Bronchial epithelial cell (primary cell): ENCODE data around the gene C22orf42. TPM values are rescaled to one million over a fixed set of nuclear protein-coding genes. Genes with fewer than 3 reads are reported as not detected.

Source experiments
- DNase-seq: peaks from one replicate; pipeline ENCODE4 v3.0.0-alpha.2; 2010; ENCODE audit warnings: low read depth
- FAIRE-seq: peaks from 2 replicates; lab custom pipeline; 2011; peaks lifted over from hg19 to GRCh38; lab: Jason Lieb, UNC
- H3K27me3 ChIP-seq: 2 replicates; pipeline ENCODE4 v1.5.1; 2011; ENCODE audit warnings: low read length; ENCODE audit not compliant: control insufficient read depth, insufficient read depth
- H3K36me3 ChIP-seq: 2 replicates; pipeline ENCODE4 v1.5.1; 2011; ENCODE audit warnings: low read length; ENCODE audit not compliant: control insufficient read depth, insufficient read depth
- H3K4me3 ChIP-seq: 2 replicates; pipeline ENCODE4 v1.5.1; 2011; ENCODE audit warnings: mild to moderate bottlenecking, low read depth, low read length, control low read depth
- total RNA-seq: library from RNA; depleted of rRNA; stranded (reverse); fragments of >200 nt; gene quantifications from 2 replicates; pipeline ENCODE4 v1.2.1, GENCODE V29; 2014
- TF ChIP-seq, protein P1 (sequence below): IDR thresholded peaks from 2 replicates; pipeline ENCODE4 v1.5.1; 2011; ENCODE audit warnings: mild to moderate bottlenecking, moderate library complexity, low read length, control low read depth, inconsistent platforms; ENCODE audit not compliant: insufficient read depth, severe bottlenecking

Gene C22orf42, protein sequence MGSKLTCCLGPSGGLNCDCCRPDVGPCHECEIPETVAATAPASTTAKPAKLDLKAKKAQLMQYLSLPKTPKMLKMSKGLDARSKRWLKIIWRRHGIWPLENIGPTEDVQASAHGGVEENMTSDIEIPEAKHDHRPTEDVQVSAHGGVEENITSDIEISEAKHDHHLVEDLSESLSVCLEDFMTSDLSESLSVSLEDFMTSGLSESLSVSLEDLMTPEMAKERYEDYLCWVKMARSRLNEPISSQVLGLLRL
- total RNA-seq, result not detected in 2 replicates

DNA sequence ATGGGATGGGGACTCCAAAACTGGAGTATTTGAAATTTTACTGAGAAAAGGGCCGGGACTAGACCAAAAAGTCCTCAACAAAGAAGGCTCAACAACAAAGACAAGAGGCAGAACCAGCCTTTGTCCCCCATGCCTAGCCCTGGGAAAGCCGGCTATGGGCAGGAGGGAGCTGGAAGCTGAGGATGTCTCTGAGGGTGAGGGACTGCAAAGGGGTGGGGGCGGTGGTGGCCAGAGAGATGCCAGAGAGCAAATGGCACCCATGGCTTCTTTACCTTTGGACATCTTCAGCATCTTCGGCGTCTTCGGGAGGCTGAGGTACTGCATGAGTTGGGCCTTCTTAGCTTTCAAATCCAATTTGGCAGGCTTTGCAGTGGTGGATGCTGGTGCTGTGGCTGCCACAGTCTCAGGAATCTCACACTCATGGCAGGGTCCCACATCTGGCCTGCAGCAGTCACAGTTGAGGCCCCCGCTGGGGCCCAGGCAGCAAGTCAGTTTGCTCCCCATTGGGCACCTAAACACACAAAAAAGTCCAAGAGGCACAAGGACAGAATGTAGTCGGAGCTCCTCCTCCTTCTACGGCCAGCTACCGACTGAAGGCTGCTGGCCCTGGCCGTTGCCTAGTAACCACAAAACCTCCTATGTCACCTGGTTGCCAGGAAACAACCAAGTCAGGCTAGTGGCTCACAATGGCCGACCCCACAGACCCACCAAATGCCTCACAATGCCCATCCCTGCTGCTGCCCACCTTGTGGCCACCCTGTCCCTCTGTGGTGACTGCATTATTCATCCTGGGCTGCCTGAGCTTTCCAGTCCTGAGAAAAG lies at the start of gene C22orf42:
TSS of gene C22orf42 (minus strand) at position 592 of the 822 bp plus-strand sequence. CDS start at position 504, 88 bp downstream.
- H3K27me3 ChIP-seq, result no peaks in the 10 kb centered on the region
- FAIRE-seq (no peak), DNase-seq (no peak)
- TF ChIP-seq, protein P1, sequence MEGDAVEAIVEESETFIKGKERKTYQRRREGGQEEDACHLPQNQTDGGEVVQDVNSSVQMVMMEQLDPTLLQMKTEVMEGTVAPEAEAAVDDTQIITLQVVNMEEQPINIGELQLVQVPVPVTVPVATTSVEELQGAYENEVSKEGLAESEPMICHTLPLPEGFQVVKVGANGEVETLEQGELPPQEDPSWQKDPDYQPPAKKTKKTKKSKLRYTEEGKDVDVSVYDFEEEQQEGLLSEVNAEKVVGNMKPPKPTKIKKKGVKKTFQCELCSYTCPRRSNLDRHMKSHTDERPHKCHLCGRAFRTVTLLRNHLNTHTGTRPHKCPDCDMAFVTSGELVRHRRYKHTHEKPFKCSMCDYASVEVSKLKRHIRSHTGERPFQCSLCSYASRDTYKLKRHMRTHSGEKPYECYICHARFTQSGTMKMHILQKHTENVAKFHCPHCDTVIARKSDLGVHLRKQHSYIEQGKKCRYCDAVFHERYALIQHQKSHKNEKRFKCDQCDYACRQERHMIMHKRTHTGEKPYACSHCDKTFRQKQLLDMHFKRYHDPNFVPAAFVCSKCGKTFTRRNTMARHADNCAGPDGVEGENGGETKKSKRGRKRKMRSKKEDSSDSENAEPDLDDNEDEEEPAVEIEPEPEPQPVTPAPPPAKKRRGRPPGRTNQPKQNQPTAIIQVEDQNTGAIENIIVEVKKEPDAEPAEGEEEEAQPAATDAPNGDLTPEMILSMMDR, result no peak
- no peaks in the 10 kb centered on the region for H3K36me3 ChIP-seq
- no peak within 1 kb of the TSS for H3K4me3 ChIP-seq

DNA sequence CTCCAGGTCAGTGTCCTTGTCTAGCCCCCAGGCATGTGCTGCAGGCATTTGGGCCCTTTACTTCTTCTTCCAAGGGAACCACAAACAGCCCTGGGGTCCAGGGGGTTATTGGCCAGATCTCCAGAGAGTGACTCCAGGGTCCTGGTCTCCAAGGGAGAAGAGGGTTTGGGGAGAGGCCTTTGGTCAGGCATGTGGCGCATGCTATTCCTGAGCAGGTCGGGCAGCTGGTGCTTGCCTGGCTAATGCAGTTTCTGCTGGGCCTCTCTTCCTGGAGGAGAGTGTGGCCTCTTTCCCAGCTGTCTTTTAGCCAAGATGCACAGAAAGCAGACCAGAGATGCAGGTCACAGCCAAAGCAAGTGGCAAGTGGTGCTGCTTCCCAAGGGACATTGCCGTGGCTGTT lies 49.6 kb upstream of the C22orf42 start:
- Histone ChIP-seq H3K36me3 (no peaks in the 10 kb centered on the region), H3K4me3 (no peak overlapping the region), H3K27me3 (peaks cover 2% of the 10 kb centered on the region)
- DNase-seq (no peak), FAIRE-seq (no peak)
- TF ChIP-seq, protein P1, result no peak

DNA sequence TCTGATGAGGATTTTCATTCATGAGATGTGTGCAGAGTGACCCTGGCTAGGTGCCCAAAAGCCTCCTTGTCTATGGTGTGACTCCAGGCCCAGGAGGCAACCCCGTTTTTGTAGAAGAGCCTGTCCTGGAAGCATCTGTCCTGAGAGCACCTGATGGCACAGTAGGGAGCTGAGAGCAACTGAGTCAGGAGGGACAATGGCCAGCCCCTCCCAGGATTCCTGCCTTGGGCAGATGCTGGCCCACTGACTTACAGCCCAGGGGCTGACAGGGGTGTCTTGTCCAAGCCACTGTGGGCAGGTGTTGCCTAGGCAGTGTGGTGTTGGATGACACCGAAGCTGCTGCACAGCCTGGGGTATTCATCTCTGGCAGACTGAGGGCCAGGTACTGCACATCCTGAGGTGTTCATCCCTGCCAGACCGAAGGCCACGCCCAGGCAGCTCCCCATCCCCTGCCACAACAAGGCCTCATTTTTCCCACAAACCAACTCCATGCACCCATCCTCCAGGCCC lies 48.9 kb upstream of the C22orf42 start:
- Histone ChIP-seq H3K4me3 (no peak overlapping the region), H3K27me3 (peaks cover 3% of the 10 kb centered on the region), H3K36me3 (no peaks in the 10 kb centered on the region)
- TF ChIP-seq, protein P1, result no peak
- FAIRE-seq (no peak), DNase-seq (no peak)

DNA sequence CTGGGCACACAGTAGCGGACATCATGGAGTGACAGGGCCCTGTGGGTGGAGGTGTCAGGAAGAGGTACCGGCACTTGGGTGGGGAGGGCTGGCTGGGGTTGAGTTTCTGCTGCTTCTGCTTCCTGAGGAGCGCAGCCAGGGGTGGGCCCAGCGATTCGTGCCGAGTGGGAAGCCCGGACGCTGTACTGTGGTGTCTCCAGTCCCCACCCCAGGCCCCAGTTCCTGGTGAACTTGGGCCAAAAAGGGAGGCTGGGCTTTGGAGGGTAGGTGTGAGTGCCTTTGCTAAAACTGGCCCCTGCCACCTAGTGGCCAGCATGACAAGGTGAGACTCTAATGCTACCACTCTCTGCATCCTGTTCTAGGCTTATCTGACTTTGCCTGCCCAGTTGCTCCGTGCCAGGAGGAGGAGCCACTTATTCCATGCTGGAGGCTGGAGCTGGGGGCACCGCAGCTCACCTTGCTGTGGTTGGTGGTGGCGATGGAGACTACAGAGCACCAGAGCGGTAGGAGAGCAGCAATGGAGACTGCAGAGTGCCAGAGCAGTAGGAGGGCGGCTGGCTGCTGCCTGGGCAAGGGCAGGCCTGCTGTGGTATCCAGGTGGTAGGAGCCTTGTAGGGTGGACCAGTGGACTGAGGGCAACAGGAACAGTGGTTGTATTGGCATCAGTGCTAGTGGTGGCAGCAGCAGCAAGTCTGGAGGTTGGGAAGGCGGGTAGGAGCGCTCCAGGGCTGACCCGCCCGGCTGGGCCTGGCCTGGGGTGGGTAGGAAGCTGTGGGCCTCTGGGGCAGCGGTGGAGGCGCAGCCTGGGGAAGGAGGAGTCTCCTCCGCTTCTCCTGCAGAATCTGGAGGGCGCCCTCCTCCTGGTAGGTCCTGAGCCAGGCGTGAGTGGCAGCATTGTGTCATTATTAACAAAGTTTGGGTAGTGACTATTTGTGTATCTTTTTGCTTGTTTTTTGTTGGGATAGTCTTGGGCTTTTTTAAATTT lies 48.0 kb upstream of the C22orf42 start:
- H3K4me3 ChIP-seq, result no peak overlapping the region
- no peaks in the 10 kb centered on the region for H3K36me3 ChIP-seq
- TF ChIP-seq, protein P1, result peak; percentile 87
- peak; percentile 38 for DNase-seq
- H3K27me3 ChIP-seq, result peaks cover 5% of the 10 kb centered on the region
- no peak for FAIRE-seq

DNA sequence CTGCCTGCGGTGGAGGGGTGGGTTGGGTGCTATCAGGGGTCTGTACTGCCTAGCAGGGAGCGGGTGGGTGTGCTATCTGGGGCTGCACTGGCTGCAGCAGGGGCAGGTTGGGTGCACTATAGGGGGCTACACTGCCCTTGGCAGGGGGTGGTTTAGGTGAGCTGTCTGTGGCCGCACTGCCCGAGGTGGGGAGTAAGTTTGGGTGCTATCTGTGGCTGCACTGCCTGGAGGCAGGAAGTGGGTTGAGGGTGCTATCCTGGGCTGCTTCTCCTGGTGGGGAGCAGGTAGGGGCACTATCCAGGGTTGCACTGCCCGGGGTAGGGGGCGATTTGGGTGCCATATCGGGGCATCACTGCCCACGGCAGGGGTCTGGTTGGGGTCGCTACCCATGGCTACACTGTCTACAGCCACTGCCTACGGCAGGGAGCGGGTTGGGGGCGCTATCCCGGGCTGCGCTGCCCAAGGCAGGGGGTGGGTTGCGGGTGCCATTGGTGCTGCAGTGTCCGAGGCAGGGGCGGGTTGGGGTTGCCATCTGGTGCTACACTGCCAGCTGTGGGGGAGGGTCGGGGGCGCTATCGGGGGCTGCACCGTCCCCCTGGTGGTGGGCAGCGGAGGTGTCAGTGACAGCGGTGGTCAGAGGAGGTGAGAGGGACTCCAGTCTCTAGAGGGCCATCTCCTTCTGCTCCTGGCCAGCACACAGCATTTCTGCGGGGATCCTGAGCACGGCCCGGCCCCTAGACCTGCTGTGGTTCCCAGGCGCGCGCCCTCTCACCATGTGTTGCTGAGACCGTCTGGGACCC lies 47.1 kb upstream of the C22orf42 start:
- TF ChIP-seq, protein P1, result no peak
- FAIRE-seq (no peak), DNase-seq (no peak)
- Histone ChIP-seq H3K36me3 (no peaks in the 10 kb centered on the region), H3K27me3 (peaks cover 5% of the 10 kb centered on the region), H3K4me3 (no peak overlapping the region)
